Activated CD4-positive, CD25-positive, alpha-beta regulatory T cell treated with anti-CD3 and anti-CD28 coated beads, Interleukin-2, amount 50 U/mL, for 72 hours (primary cell): ENCODE measurements around the gene RFTN2.
"Not testable (repeated sequence)": the region's sequence is repeated elsewhere in the genome, so short reads cannot be mapped to it uniquely, and the experiment has no call there.

Experiments used
- DNase-seq: peaks from one replicate; pipeline ENCODE4 v3.0.0; 2021

Gene RFTN2

GRCh38 chr2:197675246-197675645 is at the start of gene RFTN2:
Gene RFTN2, minus strand, starts transcription at chr2:197675587. Its CDS starts 129 bp downstream, at chr2:197675458.
- no peak for DNase-seq

- DNase-seq = no peak
These were observed 42.5 kb upstream of the RFTN2 start for GRCh38 chr2:197717863-197718262.

- no peak for DNase-seq
These were observed 37.9 kb upstream of the RFTN2 start for GRCh38 chr2:197713271-197713670.

GRCh38 chr2:197711578-197711977 is 36.2 kb upstream of the RFTN2 start:
- DNase-seq = no peak

GRCh38 chr2:197710424-197711042 is 35.1 kb upstream of the RFTN2 start:
- DNase-seq = no peak

- not testable (repeated sequence) for DNase-seq
These were observed 33.8 kb upstream of the RFTN2 start for GRCh38 chr2:197709140-197709539.

- no peak for DNase-seq
These were observed 32.9 kb upstream of the RFTN2 start for GRCh38 chr2:197708331-197708730.

GRCh38 chr2:197707316-197708213 is 32.2 kb upstream of the RFTN2 start:
- DNase-seq = no peak

- no peak for DNase-seq
These were observed 31.4 kb upstream of the RFTN2 start for GRCh38 chr2:197706839-197707207.

- no peak for DNase-seq
These were observed 30.8 kb upstream of the RFTN2 start for GRCh38 chr2:197705912-197706838.

GRCh38 chr2:197705121-197705911 is 29.9 kb upstream of the RFTN2 start, which contains the start of gene MARS2:
Gene MARS2, plus strand, starts transcription at chr2:197705369. Its CDS starts 37 bp downstream, at chr2:197705406.
- peak; percentile 92 for DNase-seq

GRCh38 chr2:197704434-197705120 is 29.2 kb upstream of the RFTN2 start:
- DNase-seq = no peak

- no peak for DNase-seq
These were observed 25.6 kb upstream of the RFTN2 start for GRCh38 chr2:197700960-197701359.

- DNase-seq = not testable (repeated sequence)
These were observed 24.3 kb upstream of the RFTN2 start for GRCh38 chr2:197699724-197700123.

- not testable (repeated sequence) for DNase-seq
These were observed 21.2 kb upstream of the RFTN2 start for GRCh38 chr2:197696571-197696970.

- not testable (repeated sequence) for DNase-seq
These were observed 20.6 kb upstream of the RFTN2 start for GRCh38 chr2:197695971-197696370.

GRCh38 chr2:197695206-197695605 is 19.8 kb upstream of the RFTN2 start:
- DNase-seq = not testable (repeated sequence)

- DNase-seq = no peak
These were observed 2.1 kb upstream of the RFTN2 start for GRCh38 chr2:197677483-197677882.

GRCh38 chr2:197677056-197677455 is 1.7 kb upstream of the RFTN2 start:
- DNase-seq = no peak

- DNase-seq = no peak
These were observed 363 bp upstream of the RFTN2 start for GRCh38 chr2:197675711-197676188.

- no peak for DNase-seq
These were observed 796 bp downstream of the RFTN2 start for GRCh38 chr2:197674591-197674990.
